CD4-positive, alpha-beta T cell (primary cell): ENCODE measurements around the gene MARCO. TPM values are rescaled to one million over a fixed set of nuclear protein-coding genes. Genes with fewer than 3 reads are reported as not detected.

ENCODE experiments used
- ATAC-seq: fragments of 200-7000 bp; cut with Tn5 transposase; one replicate; pipeline ENCODE4 v1.10.0; 2022; ENCODE audit warnings: mild to moderate bottlenecking; ENCODE audit not compliant: poor library complexity
- CTCF ChIA-PET: fragments of 350-600 bp; sonication (Branson Sonifier 250); formaldehyde crosslinking; loops from one replicate; lab custom pipeline; 2021; ENCODE audit warnings: antibody characterized with exemption, inconsistent platforms; lab: Charles Lee
- POLR2A ChIA-PET: fragments of 350-600 bp; sonication (Branson Sonifier 250); formaldehyde crosslinking; loops from one replicate; lab custom pipeline; 2021; ENCODE audit warnings: antibody characterized with exemption, inconsistent platforms; lab: Charles Lee
- DNase-seq, 14 experiments: peaks; one replicate each; pipeline ENCODE4 v3.0.0-alpha.2; 2013 to 2020; ENCODE audit warnings: mixed read lengths in 2 of 14
- H3K27ac ChIP-seq, 2 donors: one replicate each; pipeline versions ENCODE4 v1.5.1 to v1.7.0; 2013; ENCODE audit warnings: low read length in 2 of 2, low read depth in 1 of 2, mild to moderate bottlenecking in 1 of 2
- H3K27me3 ChIP-seq, 2 experiments: 1 replicate in 1 of 2; 2 replicates in 1 of 2; pipeline versions ENCODE4 v1.6.1 to v1.7.0; 2013; ENCODE audit warnings: low read length in 2 of 2, control low read depth in 1 of 2, mild to moderate bottlenecking in 1 of 2, moderate library complexity in 1 of 2; ENCODE audit not compliant: insufficient read depth in 2 of 2, control insufficient read depth in 1 of 2
- H3K36me3 ChIP-seq: one replicate; pipeline ENCODE4 v1.6.1; 2013; ENCODE audit warnings: low read length, control low read depth; ENCODE audit not compliant: insufficient read depth
- H3K4me1 ChIP-seq: one replicate; pipeline ENCODE4 v1.6.1; 2013; ENCODE audit warnings: low read length, control low read depth; ENCODE audit not compliant: insufficient read depth
- H3K4me3 ChIP-seq: one replicate; pipeline ENCODE4 v1.5.1; 2013; ENCODE audit warnings: mild to moderate bottlenecking, low read length, moderate library complexity
- H3K9me3 ChIP-seq, 2 experiments: 1 replicate in 1 of 2; 2 replicates in 1 of 2; pipeline versions ENCODE4 v1.6.1 to v1.7.0; 2013; ENCODE audit warnings: low read length in 2 of 2, mild to moderate bottlenecking in 2 of 2, control low read depth in 1 of 2, moderate library complexity in 1 of 2; ENCODE audit not compliant: control insufficient read depth in 1 of 2, insufficient read depth in 1 of 2
- H3K27ac Mint-ChIP-seq: one replicate; pipeline ENCODE4 v1.8.0; 2020; ENCODE audit warnings: mixed read lengths
- H3K27me3 Mint-ChIP-seq: one replicate; pipeline ENCODE4 v1.8.0; 2021; ENCODE audit warnings: mixed read lengths
- H3K36me3 Mint-ChIP-seq: one replicate; pipeline ENCODE4 v1.8.0; 2021; ENCODE audit warnings: low read depth, mixed read lengths
- H3K4me1 Mint-ChIP-seq: one replicate; pipeline ENCODE4 v1.8.0; 2021; ENCODE audit warnings: low read depth, mixed read lengths
- H3K4me3 Mint-ChIP-seq: one replicate; pipeline ENCODE4 v1.8.0; 2020; ENCODE audit warnings: mild to moderate bottlenecking, mixed read lengths
- H3K9me3 Mint-ChIP-seq: one replicate; pipeline ENCODE4 v1.8.0; 2020; ENCODE audit warnings: mixed read lengths
- CTCF ChIP-seq: fragments of 200-600 bp; IDR thresholded peaks from one replicate; pipeline ENCODE4 v1.8.0; 2022; ENCODE audit warnings: antibody characterized with exemption, mild to moderate bottlenecking
- intact Hi-C, 2 experiments: fragments of 100-400 bp; cut with DNase I in 1 of 2; cut with micrococcal nuclease in 1 of 2; formaldehyde crosslinking; loops; one replicate each; pipeline versions ENCODE4 v1.15.1 to v1.9.0; 2023 to 2025; cut with DNase I, micrococcal nuclease
- total RNA-seq, 174 experiments: library from RNA in 2 of 174; stranded (reverse) in 2 of 174; gene quantifications; one replicate each; pipeline ENCODE4 v1.2.3 and lab custom pipeline; 2021 to 2026

The MARCO gene
- total RNA-seq, 2 experiments from 2014 or later: 0.22 TPM; not detected in 1

GRCh38 chr2:119008108-119008507 is 66.1 kb downstream of the MARCO start:
- Histone ChIP-seq H3K9me3 (peaks cover 0 to 23% of the 10 kb centered on the region in 2 experiments), H3K36me3 (no peaks in the 10 kb centered on the region), H3K4me1 (no peaks in the 10 kb centered on the region), H3K27me3 (peaks cover 12 to 13% of the 10 kb centered on the region in 2 experiments), H3K27ac (no peak overlapping the region), H3K4me3 (no peak overlapping the region)
- POLR2A ChIA-PET: interaction anchor here (0.6 kb wide), 1 partner anchor 10 kb away, joined by 3 read pairs; no protein-coding TSS in a partner anchor
- DNase-seq (no peak), ATAC-seq (no peak)
- H3K9me3 Mint-ChIP-seq: no peaks in the 10 kb centered on the region
- no peak for TF ChIP-seq CTCF
- CTCF ChIA-PET: no interaction called here
- peaks cover 34% of the 10 kb centered on the region for H3K27me3 Mint-ChIP-seq
- H3K36me3 Mint-ChIP-seq: no peaks in the 10 kb centered on the region
- H3K4me3 Mint-ChIP-seq: no peak overlapping the region
- intact Hi-C loops: no loop called here
- no peak overlapping the region for H3K27ac Mint-ChIP-seq
- H3K4me1 Mint-ChIP-seq: peaks cover 4% of the 10 kb centered on the region

- no peak for TF ChIP-seq CTCF
- ChIA-PET POLR2A (no interaction called here), CTCF (no interaction called here)
- Mint-ChIP-seq H3K4me1 (peaks cover 4% of the 10 kb centered on the region), H3K27me3 (peaks cover 34% of the 10 kb centered on the region), H3K4me3 (no peak overlapping the region), H3K36me3 (no peaks in the 10 kb centered on the region), H3K27ac (no peak overlapping the region), H3K9me3 (no peaks in the 10 kb centered on the region)
- intact Hi-C loops: no loop called here
- Histone ChIP-seq H3K27me3 (peaks cover 12 to 13% of the 10 kb centered on the region in 2 experiments), H3K27ac (no peak overlapping the region), H3K36me3 (no peaks in the 10 kb centered on the region), H3K4me1 (no peaks in the 10 kb centered on the region), H3K4me3 (no peak overlapping the region), H3K9me3 (peaks cover 0 to 25% of the 10 kb centered on the region in 2 experiments)
- no peak for ATAC-seq
- DNase-seq: no peak
Measured at GRCh38 chr2:119009110-119009509, 67.1 kb downstream of the MARCO start.

GRCh38 chr2:119010336-119010735 is 68.3 kb downstream of the MARCO start:
- Histone ChIP-seq H3K36me3 (no peaks in the 10 kb centered on the region), H3K4me1 (no peaks in the 10 kb centered on the region), H3K9me3 (peaks cover 0 to 17% of the 10 kb centered on the region in 2 experiments), H3K27ac (no peak overlapping the region), H3K27me3 (peaks cover 12 to 13% of the 10 kb centered on the region in 2 experiments), H3K4me3 (no peak overlapping the region)
- no peaks in the 10 kb centered on the region for H3K36me3 Mint-ChIP-seq
- H3K27me3 Mint-ChIP-seq: peaks cover 34% of the 10 kb centered on the region
- no peaks in the 10 kb centered on the region for H3K9me3 Mint-ChIP-seq
- DNase-seq (no peak), ATAC-seq (no peak)
- ChIA-PET POLR2A (no interaction called here), CTCF (no interaction called here)
- H3K27ac Mint-ChIP-seq: no peak overlapping the region
- no peak overlapping the region for H3K4me3 Mint-ChIP-seq
- intact Hi-C loops: loop anchor here in 1 of 2 experiments (5.0 kb wide), 2 partner anchors 162 to 257 kb away; no protein-coding TSS in a partner anchor
- TF ChIP-seq CTCF: no peak
- H3K4me1 Mint-ChIP-seq: peaks cover 4% of the 10 kb centered on the region
